ENCODE results near the gene HTR2B. TPM values are rescaled to one million over a fixed set of nuclear protein-coding genes. Genes with fewer than 3 reads are reported as not detected.
A peak's percentile ranks its signal among the peaks of the same experiment; 100 is the strongest.

Gene HTR2B
- total RNA-seq, 1 donor = 17.4 TPM

- DNase-seq (ENCODE audit: low read depth) = no peak
- TF ChIP-seq, protein P1, sequence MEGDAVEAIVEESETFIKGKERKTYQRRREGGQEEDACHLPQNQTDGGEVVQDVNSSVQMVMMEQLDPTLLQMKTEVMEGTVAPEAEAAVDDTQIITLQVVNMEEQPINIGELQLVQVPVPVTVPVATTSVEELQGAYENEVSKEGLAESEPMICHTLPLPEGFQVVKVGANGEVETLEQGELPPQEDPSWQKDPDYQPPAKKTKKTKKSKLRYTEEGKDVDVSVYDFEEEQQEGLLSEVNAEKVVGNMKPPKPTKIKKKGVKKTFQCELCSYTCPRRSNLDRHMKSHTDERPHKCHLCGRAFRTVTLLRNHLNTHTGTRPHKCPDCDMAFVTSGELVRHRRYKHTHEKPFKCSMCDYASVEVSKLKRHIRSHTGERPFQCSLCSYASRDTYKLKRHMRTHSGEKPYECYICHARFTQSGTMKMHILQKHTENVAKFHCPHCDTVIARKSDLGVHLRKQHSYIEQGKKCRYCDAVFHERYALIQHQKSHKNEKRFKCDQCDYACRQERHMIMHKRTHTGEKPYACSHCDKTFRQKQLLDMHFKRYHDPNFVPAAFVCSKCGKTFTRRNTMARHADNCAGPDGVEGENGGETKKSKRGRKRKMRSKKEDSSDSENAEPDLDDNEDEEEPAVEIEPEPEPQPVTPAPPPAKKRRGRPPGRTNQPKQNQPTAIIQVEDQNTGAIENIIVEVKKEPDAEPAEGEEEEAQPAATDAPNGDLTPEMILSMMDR (IDR thresholded peaks at IDR 0.05; ENCODE audit: insufficient read depth, low read length) = no peak
- H3K4me3 ChIP-seq (ENCODE audit: low read depth, low read length) = no peak overlapping the region
These were observed 10.2 kb upstream of the HTR2B start for GRCh38 chr2:231134910-231135655.

DNA sequence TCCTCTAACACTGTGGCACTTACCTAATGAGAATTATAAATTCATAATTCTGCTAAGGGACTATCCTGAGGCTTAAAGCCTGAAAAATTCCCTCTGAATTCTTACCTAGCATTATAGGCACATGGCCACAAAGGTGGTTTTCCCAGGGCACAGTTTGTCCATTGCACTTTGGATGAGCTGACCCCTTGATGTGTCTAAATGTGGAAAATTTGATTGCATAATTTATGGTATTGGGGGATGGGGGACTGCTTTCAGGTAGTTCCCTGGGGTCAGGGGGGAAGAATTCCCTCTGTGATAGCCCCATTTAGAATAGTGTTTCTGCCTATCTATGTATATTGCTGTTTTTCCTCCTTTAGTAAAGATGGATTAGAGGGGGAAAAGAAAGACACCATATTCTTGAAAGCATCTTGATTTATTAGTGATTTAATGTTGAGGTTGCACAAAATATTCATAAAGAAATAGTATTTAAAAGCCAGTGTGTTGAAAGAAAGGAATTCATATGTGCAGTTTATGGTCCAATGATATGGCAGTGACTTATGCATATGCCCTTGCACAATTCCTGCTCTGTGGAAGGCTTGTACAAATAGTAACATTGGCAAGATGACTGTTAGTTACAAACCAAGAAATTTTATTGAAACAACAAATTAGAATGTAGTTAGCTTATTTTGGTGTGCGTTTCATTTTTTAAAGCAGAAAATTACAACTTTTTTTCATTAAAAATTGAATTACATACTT is 8.7 kb upstream of the HTR2B start:
- peak; percentile 66 for DNase-seq (ENCODE audit: low read depth)
- no peak overlapping the region for H3K4me3 ChIP-seq (ENCODE audit: low read depth, low read length)
- TF ChIP-seq, protein P1 (IDR thresholded peaks at IDR 0.05; ENCODE audit: insufficient read depth, low read length) = no peak

DNA sequence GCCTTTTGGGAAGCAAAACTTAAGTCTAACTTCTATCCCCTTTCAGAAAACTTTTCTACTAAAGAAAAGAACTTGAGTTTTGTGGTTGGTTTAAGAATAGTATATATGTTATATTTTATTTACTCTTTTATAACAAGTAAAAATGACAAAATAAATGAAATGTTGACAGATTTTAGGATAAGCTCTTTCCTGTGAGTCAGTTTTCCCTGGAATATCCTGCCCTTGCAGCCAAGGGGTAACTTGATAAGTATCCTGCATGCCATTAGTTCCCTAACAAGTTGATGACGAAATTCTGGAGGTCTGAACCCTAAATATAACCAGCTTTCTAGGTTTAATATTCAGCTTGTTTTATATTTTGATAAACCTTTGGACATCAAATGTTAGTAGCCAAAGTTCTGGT is 7.3 kb upstream of the HTR2B start:
- TF ChIP-seq, protein P1 (IDR thresholded peaks at IDR 0.05; ENCODE audit: insufficient read depth, low read length) = no peak
- DNase-seq (ENCODE audit: low read depth) = peak; percentile 97
- H3K4me3 ChIP-seq (ENCODE audit: low read depth, low read length) = no peak overlapping the region

- TF ChIP-seq, protein P1 (IDR thresholded peaks at IDR 0.05; ENCODE audit: insufficient read depth, low read length) = no peak
- no peak for DNase-seq (ENCODE audit: low read depth)
- H3K4me3 ChIP-seq (ENCODE audit: low read depth, low read length) = no peak overlapping the region
These were observed 5.7 kb upstream of the HTR2B start for GRCh38 chr2:231130336-231131056.

DNA sequence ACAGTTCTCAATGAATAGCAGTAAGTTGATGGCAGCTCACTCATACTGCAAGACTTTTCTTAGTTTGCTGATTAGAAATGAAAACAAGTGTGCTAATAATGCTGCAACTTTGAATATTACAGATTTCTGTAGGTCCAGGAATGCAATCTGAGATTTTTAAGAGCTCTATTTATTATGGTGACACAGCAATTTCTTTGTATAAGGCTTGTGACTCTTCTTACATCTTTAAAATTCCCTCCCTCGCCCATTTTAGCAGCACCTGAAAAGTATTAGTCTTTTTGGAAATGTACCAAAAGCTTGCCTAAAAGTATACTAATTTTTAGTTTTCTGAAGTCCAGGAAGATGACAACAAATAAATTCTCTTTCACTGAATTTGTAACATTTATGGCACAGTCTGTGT is 4.4 kb upstream of the HTR2B start:
- H3K4me3 ChIP-seq (ENCODE audit: low read depth, low read length) = no peak overlapping the region
- no peak for DNase-seq (ENCODE audit: low read depth)
- TF ChIP-seq, protein P1 (IDR thresholded peaks at IDR 0.05; ENCODE audit: insufficient read depth, low read length) = no peak

GRCh38 chr2:231128541-231128940 is 3.7 kb upstream of the HTR2B start:
- no peak for DNase-seq (ENCODE audit: low read depth)
- H3K4me3 ChIP-seq (ENCODE audit: low read depth, low read length) = no peak overlapping the region
- TF ChIP-seq, protein P1 (IDR thresholded peaks at IDR 0.05; ENCODE audit: insufficient read depth, low read length) = no peak
